ENCODE results near the gene FAM186B. TPM values are rescaled to one million over a fixed set of nuclear protein-coding genes. Genes with fewer than 3 reads are reported as not detected.
A peak's percentile ranks its signal among the peaks of the same experiment; 100 is the strongest.

FAM186B gene
- total RNA-seq, 4 donors from 2014 or later, result 0.35 to 1.0 TPM; not detected in 2

DNA sequence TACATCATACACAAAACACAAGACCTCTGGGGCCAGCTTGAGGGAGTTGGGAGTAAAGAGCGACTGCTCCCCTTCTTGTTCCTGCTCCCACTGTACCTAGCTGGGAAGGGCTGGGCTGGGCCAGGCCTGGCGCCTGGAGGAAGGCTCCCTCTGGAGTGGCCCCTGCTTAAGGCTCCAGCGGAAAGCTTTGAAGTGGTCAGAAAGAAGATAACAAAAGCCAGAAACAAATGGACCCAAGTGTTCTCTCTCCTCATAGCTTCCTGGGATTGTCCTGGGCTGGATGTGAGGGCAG lies 43.2 kb upstream of the FAM186B start:
- Histone ChIP-seq H3K4me1 (peaks cover 0 to 13% (median 3%) of the 10 kb centered on the region in 4 donors), H3K36me3 (peaks cover 0 to 45% (median 0%) of the 10 kb centered on the region in 3 donors), H3K27me3 (no peaks in the 10 kb centered on the region), H3K9me3 (no peaks in the 10 kb centered on the region), H3K4me3 (no peak overlapping the region), H3K27ac (no peak overlapping the region)
- TF ChIP-seq POLR2A (IDR thresholded peaks at IDR 0.05), result no peak
- no peak for TF ChIP-seq CTCF (IDR thresholded peaks at IDR 0.05)
- DNase-seq, result no peak

GRCh38 chr12:49647827-49648711 lies 42.6 kb upstream of the FAM186B start:
- H3K27ac ChIP-seq, result peak overlapping the region in 1 of 4 donors; percentile 16
- H3K4me3 ChIP-seq, result no peak overlapping the region
- H3K36me3 ChIP-seq, result peaks cover 0 to 39% (median 0%) of the 10 kb centered on the region in 3 donors
- H3K4me1 ChIP-seq, result peaks cover 0 to 13% (median 3%) of the 10 kb centered on the region in 4 donors
- H3K9me3 ChIP-seq, result no peaks in the 10 kb centered on the region
- H3K27me3 ChIP-seq, result no peaks in the 10 kb centered on the region
- no peak for TF ChIP-seq POLR2A (IDR thresholded peaks at IDR 0.05)
- no peak for TF ChIP-seq CTCF (IDR thresholded peaks at IDR 0.05)
- no peak for DNase-seq

DNA sequence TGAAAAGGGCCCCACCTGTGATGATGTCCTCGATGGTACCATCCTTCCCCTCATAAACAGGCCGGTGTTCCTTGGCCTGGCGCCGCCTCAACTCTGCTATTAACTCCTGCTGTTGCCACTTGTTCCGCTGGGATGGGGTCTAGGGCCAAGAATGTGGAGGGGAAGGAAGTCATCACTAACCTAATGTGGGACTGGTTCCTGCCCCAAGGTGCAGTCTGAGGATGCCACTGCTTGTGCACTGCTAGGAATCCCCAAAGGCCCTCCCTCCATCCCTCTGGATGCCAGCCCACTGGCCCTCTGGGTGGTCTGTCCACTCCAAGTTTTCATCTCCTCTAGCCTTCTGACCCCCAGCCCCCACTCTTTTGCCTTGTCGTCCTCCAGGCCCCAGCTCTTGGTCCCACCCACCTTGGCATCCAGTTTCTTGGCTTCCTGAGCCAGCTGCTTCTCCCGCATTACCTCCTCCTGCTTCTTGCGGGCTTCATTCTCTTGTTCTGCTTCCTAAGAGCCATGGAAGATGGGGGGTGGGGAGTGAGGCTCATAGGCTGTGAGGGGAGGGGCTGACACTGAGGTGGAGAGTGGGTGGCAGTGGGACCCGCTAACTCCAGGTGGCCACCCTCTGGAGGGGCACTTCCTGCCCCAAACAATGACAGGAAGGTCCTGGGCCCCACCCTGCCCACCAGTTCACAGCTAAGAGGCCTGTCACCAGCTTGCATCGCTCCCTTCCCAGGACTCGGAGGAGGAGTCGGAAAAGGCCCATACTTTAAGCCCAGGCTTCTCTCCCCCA lies 41.6 kb upstream of the FAM186B start:
- peaks cover 0 to 36% (median 0%) of the 10 kb centered on the region in 3 donors for H3K36me3 ChIP-seq
- TF ChIP-seq POLR2A (IDR thresholded peaks at IDR 0.05) (no peak), CTCF (IDR thresholded peaks at IDR 0.05) (no peak)

GRCh38 chr12:49646331-49646830 lies 40.9 kb upstream of the FAM186B start:
- Histone ChIP-seq H3K27me3 (no peaks in the 10 kb centered on the region), H3K9me3 (no peaks in the 10 kb centered on the region), H3K27ac (no peak overlapping the region), H3K4me1 (peaks cover 0 to 13% (median 3%) of the 10 kb centered on the region in 4 donors), H3K36me3 (peaks cover 0 to 30% (median 0%) of the 10 kb centered on the region in 3 donors), H3K4me3 (no peak overlapping the region)
- TF ChIP-seq POLR2A (IDR thresholded peaks at IDR 0.05) (no peak), CTCF (IDR thresholded peaks at IDR 0.05) (no peak)
- DNase-seq, result no peak

More for the DNA sequence above, 41.6 kb upstream of the FAM186B start:
- Histone ChIP-seq H3K9me3 (no peaks in the 10 kb centered on the region), H3K4me3 (no peak overlapping the region), H3K27me3 (no peaks in the 10 kb centered on the region), H3K27ac (peak overlapping the region in 1 of 4 donors; percentile 16), H3K4me1 (peaks cover 0 to 13% (median 3%) of the 10 kb centered on the region in 4 donors)
- DNase-seq, result no peak

DNA sequence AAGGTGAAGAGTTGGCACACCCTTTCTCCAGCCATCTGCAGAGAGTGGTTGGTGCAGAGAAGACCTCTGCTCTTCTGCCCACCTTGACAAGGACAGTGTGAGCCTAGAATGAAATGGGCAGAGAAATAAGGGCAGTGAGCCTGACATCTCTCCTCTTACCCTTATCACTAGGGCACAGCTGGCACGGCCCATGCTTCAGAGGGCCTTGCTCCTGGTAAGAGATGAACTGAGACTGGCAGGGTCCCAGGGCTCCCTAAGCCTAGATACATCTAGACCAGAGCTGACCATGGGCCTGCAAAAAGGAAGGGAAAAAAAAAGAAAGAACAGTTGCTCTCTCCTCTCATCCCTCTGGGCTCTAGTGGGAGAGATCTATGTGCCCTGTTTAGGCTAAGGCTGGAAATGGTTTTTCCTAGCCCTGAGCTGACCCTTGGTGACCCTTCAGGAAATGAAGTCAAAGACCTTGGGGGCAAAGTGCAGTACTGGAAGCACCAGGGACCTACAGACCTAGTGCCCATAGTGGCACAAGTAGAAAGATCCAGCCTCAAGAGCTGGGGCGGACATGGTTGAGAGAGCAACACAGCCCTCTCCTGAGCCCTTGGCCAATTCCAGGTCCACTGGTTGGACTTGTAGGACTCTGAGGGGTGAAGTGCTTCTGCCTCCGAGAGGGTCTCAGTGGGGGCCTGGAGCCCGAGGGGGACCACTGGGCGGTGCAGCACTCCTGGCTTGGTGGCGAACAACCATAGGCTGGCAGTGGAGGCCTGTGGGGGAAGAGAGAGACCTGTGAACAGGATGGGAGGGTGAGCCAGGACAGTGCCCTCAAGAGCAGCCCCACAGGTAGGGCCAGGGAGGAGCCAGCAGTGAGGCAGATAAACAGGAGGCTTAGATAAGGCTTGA lies 40.0 kb upstream of the FAM186B start:
- Histone ChIP-seq H3K4me1 (peaks cover 0 to 13% (median 3%) of the 10 kb centered on the region in 4 donors), H3K4me3 (no peak overlapping the region), H3K36me3 (peaks cover 0 to 20% (median 0%) of the 10 kb centered on the region in 3 donors), H3K9me3 (no peaks in the 10 kb centered on the region), H3K27me3 (no peaks in the 10 kb centered on the region), H3K27ac (peak overlapping the region in 1 of 4 donors; percentile 27)
- TF ChIP-seq POLR2A (IDR thresholded peaks at IDR 0.05) (no peak), CTCF (IDR thresholded peaks at IDR 0.05) (no peak)
- DNase-seq, result no peak

All from Peyer's patch (tissue), 4 donors.